SU-DHL-6 (cell line): Measurements from ENCODE around the gene TAF13.
A peak's percentile ranks its signal among the peaks of the same experiment; 100 is the strongest.

ENCODE experiments used
- H2AFZ ChIP-seq: fragments of 200-600 bp; sonication (generic); 2 replicates; pipeline ENCODE4 v1.6.1; 2014; ENCODE audit warnings: low read depth, mild to moderate bottlenecking, moderate library complexity, mixed read lengths, antibody characterized with exemption, low read length; ENCODE audit not compliant: severe bottlenecking
- H3F3A ChIP-seq: fragments of 200-600 bp; shearing (Covaris generic); 2 replicates; pipeline ENCODE4 v1.6.0; 2016; ENCODE audit warnings: antibody characterized with exemption, mild to moderate bottlenecking; ENCODE audit not compliant: insufficient read depth
- H3K27ac ChIP-seq: fragments of 200-600 bp; sonication (generic); 2 replicates; pipeline ENCODE4 v1.5.1; 2016; ENCODE audit warnings: low read depth, mild to moderate bottlenecking, low read length, moderate library complexity, mixed read lengths
- H3K27me3 ChIP-seq: fragments of 200-600 bp; sonication (generic), shearing (Covaris generic); 2 replicates; pipeline ENCODE4 v1.6.0; 2014; ENCODE audit warnings: mild to moderate bottlenecking, low read length
- H3K36me3 ChIP-seq: fragments of 200-600 bp; sonication (generic); 2 replicates; pipeline ENCODE4 v1.6.1; 2014; ENCODE audit warnings: mild to moderate bottlenecking, low read length, mixed read lengths
- H3K4me2 ChIP-seq: fragments of 300-600, 200-600 bp; shearing (Covaris generic), sonication (generic); 2 replicates; pipeline ENCODE4 v1.6.0; 2014; ENCODE audit warnings: low read length, low read depth, mild to moderate bottlenecking; ENCODE audit not compliant: poor library complexity, severe bottlenecking
- H3K4me3 ChIP-seq: fragments of 200-600 bp; sonication (generic); 2 replicates; pipeline ENCODE4 v1.5.1; 2014; ENCODE audit warnings: antibody characterized with exemption, low read length, mild to moderate bottlenecking, mixed read lengths; ENCODE audit not compliant: insufficient read depth, poor library complexity, severe bottlenecking
- H3K79me2 ChIP-seq: fragments of 200-600 bp; sonication (generic); 2 replicates; pipeline ENCODE4 v1.6.1; 2014; ENCODE audit warnings: mild to moderate bottlenecking, low read length, moderate library complexity; ENCODE audit not compliant: insufficient read depth
- H3K9ac ChIP-seq: fragments of 200-600 bp; sonication (generic); 2 replicates; pipeline ENCODE4 v1.7.0; 2014; ENCODE audit warnings: mild to moderate bottlenecking, low read length
- H3K9me2 ChIP-seq: fragments of 200-600 bp; sonication (generic); replicated peaks from 2 replicates; pipeline ENCODE4 v1.6.1; 2014; ENCODE audit warnings: low read length; ENCODE audit not compliant: insufficient read depth
- H3K9me3 ChIP-seq: fragments of 200-600 bp; sonication (generic); 2 replicates; pipeline ENCODE4 v1.6.1; 2014; ENCODE audit warnings: low read length, mixed read lengths; ENCODE audit not compliant: insufficient read depth
- H4K20me1 ChIP-seq: fragments of 200-600 bp; sonication (generic); 2 replicates; pipeline ENCODE4 v1.6.1; 2014; ENCODE audit warnings: low read depth, mild to moderate bottlenecking, antibody characterized with exemption, low read length, moderate library complexity, mixed read lengths
- EZH2phosphoT487 ChIP-seq: fragments of 200-600 bp; sonication (generic), shearing (Covaris generic); conservative IDR thresholded peaks from 2 replicates; pipeline ENCODE4 v1.6.1; 2018; ENCODE audit warnings: mild to moderate bottlenecking, antibody characterized with exemption, low read length, moderate library complexity, mixed read lengths
- TF ChIP-seq, protein P1 (sequence below): fragments of 200-600 bp; sonication (generic); IDR thresholded peaks from one replicate; pipeline ENCODE4 v1.5.1; 2017; ENCODE audit warnings: antibody characterized with exemption, mild to moderate bottlenecking, low read length, moderate library complexity; ENCODE audit not compliant: insufficient read depth, poor library complexity, severe bottlenecking

Gene TAF13

DNA sequence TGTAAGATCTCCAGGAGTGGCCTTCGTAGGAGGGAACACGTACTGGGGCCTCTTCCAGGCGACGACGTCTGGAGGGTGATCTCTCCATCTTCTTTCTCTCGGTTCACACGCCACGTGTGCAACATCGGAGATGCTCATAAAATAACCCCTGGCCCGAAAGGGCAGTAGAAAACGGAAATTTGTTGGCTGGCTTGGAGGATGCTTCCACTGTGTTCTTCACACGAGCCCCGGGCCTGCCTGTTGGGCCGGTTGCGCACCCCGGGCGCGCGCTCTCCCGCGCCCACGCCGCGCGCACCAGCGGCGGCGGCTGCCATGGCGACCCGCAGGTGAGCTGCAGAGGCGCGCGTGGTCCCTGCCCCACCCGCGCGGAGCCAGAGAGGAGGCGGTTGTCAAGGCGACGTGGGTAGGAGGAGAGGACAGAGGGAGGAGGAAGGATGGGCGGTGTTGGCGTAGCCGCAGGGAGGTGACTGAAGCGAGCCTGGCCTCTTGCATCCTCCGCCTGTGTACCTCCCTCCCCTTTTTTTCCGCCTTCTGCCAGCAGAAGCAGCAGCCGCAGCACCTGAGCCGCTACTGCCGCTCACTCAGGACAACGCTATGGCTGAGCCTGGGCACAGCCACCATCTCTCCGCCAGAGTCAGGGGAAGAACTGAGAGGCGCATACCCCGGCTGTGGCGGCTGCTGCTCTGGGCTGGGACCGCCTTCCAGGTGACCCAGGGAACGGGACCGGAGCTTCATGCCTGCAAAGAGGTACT, 38.0 kb upstream of the TAF13 start, which contains the start of gene ELAPOR1:
ELAPOR1 (plus strand) TSS at position 526 of the 752 bp plus-strand sequence; CDS start at position 595, 69 bp downstream.
- Histone ChIP-seq H3K27ac (no peak within 1 kb of the TSS), H3K4me3 (peak within 1 kb of the TSS; percentile 63), H4K20me1 (no peaks in the 10 kb centered on the region), H3K4me2 (peak within 1 kb of the TSS; percentile 90), H3K36me3 (no peaks in the 10 kb centered on the region), H3F3A (peaks cover 12% of the 10 kb centered on the region; the same call in 1 of the 2 replicates), H3K9me3 (no peaks in the 10 kb centered on the region), H3K9ac (peak within 1 kb of the TSS; percentile 52), H3K9me2 (no peaks in the 10 kb centered on the region), H2AFZ (peak within 1 kb of the TSS; percentile 99), H3K27me3 (no peaks in the 10 kb centered on the region), H3K79me2 (no peaks in the 10 kb centered on the region)
- TF ChIP-seq, protein P1, sequence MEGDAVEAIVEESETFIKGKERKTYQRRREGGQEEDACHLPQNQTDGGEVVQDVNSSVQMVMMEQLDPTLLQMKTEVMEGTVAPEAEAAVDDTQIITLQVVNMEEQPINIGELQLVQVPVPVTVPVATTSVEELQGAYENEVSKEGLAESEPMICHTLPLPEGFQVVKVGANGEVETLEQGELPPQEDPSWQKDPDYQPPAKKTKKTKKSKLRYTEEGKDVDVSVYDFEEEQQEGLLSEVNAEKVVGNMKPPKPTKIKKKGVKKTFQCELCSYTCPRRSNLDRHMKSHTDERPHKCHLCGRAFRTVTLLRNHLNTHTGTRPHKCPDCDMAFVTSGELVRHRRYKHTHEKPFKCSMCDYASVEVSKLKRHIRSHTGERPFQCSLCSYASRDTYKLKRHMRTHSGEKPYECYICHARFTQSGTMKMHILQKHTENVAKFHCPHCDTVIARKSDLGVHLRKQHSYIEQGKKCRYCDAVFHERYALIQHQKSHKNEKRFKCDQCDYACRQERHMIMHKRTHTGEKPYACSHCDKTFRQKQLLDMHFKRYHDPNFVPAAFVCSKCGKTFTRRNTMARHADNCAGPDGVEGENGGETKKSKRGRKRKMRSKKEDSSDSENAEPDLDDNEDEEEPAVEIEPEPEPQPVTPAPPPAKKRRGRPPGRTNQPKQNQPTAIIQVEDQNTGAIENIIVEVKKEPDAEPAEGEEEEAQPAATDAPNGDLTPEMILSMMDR, result no peak
- TF ChIP-seq EZH2phosphoT487, result no peak

DNA sequence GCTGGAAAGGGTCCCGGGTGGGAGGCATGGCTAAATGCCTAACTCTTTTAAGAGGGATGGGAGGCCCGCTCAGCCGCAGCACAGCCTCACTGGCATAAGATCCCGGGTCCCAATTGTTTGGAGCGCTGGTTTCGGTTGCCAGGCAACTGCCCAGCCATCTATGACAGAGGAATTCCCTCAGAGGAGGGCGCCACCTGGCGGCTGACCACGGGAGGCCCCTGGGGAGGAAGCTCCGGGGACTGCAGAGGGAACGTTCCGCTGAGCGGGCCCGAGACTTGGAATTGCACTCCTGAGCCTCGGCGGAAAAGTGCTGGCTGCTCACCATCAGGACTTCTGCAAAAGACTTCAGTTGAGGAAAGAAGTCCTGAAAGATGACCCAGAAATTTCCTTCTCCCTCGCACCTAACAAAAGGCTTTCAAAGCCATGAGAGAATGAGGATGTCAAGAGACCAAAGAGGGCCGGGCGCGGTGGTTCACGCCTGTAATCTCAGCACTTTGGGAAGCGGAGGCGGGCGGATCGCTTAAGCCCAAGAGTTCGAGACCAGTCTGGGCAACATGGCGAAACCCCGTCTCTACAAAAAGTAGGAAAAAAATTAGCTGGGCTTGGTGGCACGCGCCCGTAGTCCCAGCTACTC, 37.0 kb upstream of the TAF13 start:
- Histone ChIP-seq H2AFZ (peak overlapping the region; percentile 99), H3K9me3 (no peaks in the 10 kb centered on the region), H3K9me2 (no peaks in the 10 kb centered on the region), H3K79me2 (no peaks in the 10 kb centered on the region), H3F3A (peaks cover 12% of the 10 kb centered on the region; the same call in 1 of the 2 replicates), H4K20me1 (no peaks in the 10 kb centered on the region), H3K27me3 (no peaks in the 10 kb centered on the region), H3K36me3 (no peaks in the 10 kb centered on the region), H3K27ac (no peak overlapping the region), H3K9ac (peak overlapping the region; percentile 52), H3K4me2 (peak overlapping the region; percentile 90), H3K4me3 (peak overlapping the region; percentile 9)
- TF ChIP-seq, protein P1, result peak; percentile 94
- TF ChIP-seq EZH2phosphoT487, result no peak

DNA sequence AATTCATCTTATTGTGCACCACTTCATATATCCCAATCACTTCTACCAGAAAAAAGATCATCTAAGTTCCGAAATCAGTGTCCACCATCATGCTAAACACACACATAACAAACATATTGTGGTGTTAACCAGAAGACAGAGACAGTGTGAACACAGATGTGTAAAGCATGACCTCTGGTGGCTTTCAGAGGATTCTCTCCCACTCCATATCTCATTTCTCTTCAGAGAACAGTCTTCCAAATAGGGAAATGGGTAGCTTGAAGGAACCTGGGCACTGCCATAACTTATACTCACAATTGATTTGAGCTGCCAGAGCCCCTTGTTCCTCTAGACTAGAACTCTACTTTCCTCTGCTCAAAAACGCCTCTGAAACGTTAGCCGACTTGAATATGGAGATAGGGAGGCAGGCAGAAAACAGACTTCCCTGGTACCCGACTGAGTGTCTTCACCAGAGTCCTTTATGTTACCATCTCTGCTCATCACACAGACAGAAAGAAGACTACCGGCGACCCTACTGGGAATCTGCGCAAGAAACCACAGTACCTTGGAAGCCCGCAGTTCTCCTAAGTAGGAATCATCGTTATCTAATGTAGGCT, 36.4 kb upstream of the TAF13 start:
- H3K27me3 ChIP-seq, result no peaks in the 10 kb centered on the region
- no peaks in the 10 kb centered on the region for H3K9me2 ChIP-seq
- no peak overlapping the region for H3K9ac ChIP-seq
- peak overlapping the region; percentile 90 for H3K4me2 ChIP-seq
- no peak overlapping the region for H3K4me3 ChIP-seq
- H3K79me2 ChIP-seq, result no peaks in the 10 kb centered on the region
- H3K9me3 ChIP-seq, result no peaks in the 10 kb centered on the region
- H2AFZ ChIP-seq, result no peak overlapping the region
- no peaks in the 10 kb centered on the region for H3K36me3 ChIP-seq
- no peak overlapping the region for H3K27ac ChIP-seq
- TF ChIP-seq EZH2phosphoT487, result no peak
- TF ChIP-seq, protein P1, result peak; percentile 12
- H4K20me1 ChIP-seq, result no peaks in the 10 kb centered on the region
- H3F3A ChIP-seq, result peaks cover 12% of the 10 kb centered on the region; the same call in 1 of the 2 replicates
